Stimulated activated CD4-positive, alpha-beta T cell treated with anti-CD3 and anti-CD28 coated beads, Interleukin-1b, Interleukin-23, amount 100 ng/mL, for 4 hours (primary cell): ENCODE results near the gene ARHGAP33.

Source experiments
- DNase-seq, 2 donors: peaks; one replicate each; pipeline ENCODE4 v3.0.0-alpha.2; 2020; ENCODE audit warnings: low read depth in 2 of 2

Gene ARHGAP33

DNA sequence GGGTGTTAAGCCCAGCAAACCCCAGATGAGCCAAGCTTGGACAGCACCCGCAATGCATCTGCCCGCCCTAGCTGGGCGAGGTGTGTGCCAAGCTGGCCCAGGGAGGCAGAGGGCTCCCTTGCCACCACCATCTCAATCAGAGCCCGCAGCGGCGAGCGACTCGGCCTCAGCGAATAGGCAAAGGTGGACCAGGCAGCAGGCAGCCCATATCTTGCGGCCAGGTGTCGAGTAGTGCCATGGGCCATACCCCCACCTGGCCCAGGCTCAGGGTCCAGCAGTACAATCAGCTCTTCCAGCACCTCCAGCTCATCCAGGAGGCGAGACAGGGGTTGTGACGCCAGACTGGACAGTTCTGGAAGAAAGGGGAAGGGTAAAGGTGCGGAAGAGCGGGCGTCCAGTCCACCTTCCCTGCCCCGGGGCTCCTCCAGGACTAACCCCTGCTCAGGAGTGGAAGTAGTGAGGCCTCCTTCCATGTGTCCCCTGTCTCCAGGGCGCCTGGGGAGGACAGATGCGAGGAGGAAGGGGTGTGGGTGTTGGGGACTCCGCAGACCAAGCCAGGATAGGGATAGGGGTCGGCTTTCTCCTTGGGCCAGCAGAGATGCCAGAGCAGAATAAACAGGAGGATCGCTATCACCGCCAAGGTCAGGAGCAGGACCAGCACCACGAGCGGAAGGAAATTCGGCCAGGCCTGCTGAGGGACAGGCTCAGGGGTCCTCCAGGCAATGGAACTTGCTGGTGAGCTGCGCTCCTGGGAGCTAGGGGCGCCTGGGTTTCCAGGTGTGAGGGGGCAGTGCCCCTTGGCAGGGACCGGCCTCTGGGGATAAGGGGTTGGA lies 35.9 kb upstream of the ARHGAP33 start:
- no peak for DNase-seq

DNA sequence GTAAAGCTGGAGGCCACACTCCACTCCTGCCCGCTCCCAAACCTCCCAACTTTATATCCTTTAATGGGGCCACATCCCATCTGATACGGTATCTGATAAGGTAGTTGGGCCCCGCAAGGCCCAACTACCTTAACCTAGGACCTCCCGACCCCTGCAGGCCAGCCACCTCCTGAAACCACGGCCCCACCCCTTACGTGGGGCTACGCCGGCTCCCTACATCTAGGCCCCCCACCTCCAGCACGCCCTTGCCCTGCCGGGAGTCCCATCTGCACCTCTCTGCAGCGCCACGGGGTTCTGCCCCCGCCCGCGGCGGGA lies 35.3 kb upstream of the ARHGAP33 start:
- DNase-seq = no peak

DNA sequence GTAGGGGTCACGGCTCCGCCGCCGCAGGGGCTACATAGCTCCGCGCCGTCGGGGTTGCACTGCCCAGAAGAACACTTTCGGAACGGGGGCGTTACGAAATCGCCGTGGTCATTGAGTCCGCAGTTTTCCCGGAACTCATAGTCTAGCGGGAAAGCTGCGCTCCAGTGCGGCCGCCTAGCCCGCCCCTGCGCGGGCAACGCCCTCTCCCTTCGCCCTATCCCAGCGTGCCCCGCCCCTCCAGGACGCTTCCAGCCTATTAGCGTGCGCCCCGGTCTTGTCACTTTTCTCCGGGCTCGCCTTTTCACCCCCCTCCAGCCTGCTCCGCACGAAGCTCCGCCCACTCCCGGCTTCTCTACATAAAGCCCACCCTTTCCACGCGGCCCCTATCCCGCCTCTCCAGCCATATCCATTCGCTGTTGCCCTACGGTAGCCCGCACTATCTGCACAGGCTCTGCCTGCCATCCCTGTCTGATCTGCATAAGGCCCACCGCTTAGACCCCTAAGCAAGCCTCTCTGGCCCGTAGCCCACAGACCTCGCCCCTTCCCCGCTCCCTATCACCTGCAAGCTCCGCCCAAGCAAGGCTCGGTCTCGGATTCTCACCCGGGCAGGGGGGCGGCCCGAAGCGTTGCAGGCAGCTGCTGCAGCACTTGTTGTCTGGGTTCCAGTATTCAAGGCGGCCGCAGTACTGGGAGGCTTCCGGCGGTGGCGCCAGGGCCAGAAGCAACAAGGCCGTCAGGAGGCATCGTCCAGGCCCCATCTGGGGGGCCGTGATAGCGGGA lies 34.8 kb upstream of the ARHGAP33 start:
- DNase-seq = peak; percentile 88 to 93

DNA sequence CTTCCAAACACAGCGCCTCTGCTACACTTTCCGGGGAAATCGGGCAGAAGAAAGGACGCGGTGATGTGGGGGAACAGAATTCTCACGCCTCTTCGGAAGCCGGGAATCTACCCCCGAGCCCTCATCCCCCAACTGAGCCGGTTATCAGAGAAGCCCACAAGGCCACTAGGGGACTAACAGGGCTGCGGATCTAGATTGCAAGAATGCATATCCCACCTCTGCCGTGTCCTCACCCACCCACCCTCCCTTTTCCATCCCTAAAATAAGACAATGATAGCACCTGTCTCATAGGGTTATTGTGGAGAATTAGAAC lies 34.2 kb upstream of the ARHGAP33 start:
- no peak for DNase-seq

DNA sequence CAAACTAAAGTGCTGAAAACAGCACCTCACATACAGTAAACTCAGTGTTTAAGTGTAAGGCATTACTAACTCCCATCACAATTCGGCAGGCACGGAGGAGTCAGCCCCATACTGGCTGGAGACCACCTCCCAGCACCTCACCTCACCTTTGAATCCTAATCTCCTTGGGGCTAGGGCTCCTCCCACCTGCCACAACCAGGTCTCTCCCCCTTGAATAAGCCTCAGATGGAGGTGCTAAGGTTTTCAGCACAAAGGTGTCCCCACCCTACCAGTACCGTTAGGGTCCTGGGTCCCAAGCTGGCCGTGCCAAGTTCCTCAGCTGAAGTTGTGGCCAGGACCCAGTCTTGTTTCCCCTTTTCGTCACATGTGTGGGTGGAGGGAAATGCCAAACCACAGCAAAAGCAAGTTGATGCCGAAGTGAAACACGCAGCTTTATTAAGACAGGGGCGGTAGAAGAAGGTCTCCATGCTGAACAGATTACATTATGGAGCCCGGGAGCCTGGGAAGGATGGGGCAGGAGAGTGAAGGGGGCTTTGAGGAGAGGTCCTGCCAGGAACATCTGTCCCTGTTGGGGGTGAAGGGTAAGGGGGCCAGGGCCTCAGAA lies 33.1 kb upstream of the ARHGAP33 start, which contains the start of gene IGFLR1:
TSS of gene IGFLR1 (minus strand) at position 332 of the 604 bp plus-strand sequence. CDS start 1,272 bp downstream, outside the sequence.
- DNase-seq = peak; percentile 39 to 48

DNA sequence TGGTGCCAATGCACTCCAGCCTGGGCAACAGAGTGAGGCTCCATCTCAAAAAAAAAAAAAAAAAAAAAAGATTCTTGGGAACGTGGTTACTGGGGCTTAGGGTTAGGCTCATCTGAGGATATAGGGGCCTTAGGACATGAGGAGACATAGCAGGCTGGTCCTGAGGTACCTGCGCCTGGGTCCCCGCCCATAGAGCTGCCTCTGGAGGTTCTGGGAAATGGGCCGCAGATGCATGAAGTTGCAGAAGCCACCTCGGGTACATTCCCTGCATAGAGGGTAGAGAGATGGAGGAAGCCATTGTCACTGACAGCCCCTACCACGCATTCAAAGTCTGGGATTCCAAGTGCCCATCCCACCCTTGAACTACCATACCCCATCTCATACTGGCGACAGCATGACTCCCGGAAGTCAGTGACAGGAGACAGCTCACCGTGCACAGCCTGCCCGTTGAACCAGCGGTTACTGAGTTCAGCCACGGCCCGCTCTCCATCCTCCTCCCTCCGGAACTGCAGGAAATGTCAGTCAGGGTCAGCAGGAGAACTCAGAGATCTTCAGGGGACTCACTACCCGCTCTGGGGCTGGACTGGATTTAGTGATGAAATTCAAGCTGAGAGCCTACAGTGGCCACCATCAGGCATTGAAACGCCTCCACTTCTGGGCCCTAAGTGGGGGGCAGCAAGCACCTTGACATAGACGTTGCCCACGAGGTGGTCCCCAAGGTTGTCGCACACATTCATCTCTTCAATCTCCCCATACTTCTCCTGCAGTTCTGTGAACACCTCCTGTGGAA lies 31.5 kb upstream of the ARHGAP33 start:
- no peak for DNase-seq

DNA sequence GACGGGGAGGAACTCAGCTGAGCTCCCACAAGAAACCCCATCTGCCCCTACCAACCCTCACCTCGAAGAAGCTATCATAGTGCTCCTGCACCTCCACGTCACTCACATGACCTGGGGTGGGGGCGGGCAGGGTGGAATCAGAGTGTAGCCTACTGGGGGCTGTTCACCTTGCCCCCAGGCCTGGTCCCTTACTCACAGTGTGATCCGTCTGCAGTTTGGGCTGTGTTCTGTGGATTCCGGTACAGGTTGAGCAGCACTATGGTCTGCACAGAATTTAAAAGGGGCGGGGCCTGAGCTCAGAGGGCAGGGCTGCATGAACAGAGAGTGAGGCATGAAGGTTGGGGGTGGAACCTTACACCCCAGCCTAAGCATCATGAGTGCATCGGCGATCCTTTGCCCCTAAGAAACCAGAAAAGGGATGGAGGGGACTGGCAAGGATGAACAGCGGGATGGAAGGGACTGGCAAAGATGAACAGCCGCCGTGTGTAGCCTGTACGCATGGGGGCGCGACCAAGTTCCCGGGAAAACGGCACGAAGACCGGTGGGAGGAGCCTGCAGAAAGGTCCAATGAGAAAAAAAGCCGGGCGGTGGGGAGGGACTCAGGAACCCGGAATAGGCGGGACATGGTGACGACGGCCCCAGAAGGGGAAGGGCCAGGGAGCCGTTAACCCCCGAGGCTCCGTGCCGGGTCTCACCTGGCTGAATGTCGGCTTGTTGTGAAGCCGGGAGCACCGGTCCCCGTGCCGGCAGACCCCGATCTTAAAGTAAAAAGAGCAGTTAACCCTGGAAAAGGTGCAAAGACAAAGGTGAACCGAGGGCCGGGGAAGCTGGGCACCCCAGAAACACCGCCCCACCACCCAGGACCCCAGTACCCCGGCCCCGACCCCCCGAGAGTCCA lies 30.7 kb upstream of the ARHGAP33 start:
- peak; percentile 81 to 87 for DNase-seq

DNA sequence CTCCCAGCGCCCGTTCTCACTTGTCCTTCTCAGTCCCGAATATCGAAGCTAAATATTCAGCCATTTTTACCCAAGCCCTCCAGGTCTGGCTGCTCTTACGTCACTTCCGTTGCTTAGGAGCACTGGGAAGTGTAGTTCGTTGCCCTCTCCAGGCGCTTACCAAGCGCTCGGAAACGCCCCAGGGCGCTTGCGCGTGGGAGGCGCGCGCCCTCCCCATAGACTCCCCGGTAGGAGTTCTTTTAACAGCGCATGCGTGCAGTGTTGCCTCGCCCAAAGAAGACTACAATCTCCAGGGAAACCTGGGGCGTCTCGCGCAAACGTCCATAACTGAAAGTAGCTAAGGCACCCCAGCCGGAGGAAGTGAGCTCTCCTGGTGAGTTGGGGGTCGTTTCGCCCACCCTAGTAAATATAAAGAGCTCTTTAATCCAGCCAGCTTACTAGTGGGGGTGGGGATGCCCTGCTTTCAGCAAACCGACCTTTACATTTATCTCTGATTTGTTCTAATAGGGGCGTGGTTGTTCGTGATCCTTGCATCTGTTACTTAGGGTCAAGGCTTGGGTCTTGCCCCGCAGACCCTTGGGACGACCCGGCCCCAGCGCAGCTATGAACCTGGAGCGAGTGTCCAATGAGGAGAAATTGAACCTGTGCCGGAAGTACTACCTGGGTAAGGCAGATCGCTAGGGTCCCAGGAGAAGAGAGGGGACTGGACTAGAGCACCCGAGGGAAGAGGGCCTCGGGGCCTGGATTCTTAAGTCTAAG lies 29.9 kb upstream of the ARHGAP33 start, which contains the start of the genes PSENEN and U2AF1L4:
TSS of gene PSENEN (plus strand) at position 324 of the 759 bp plus-strand sequence. CDS start at position 604, 280 bp downstream.
TSS of gene U2AF1L4 (minus strand) at position 91 of the 759 bp plus-strand sequence. CDS start at position 64, 27 bp downstream.
- peak; percentile 87 to 93 for DNase-seq

DNA sequence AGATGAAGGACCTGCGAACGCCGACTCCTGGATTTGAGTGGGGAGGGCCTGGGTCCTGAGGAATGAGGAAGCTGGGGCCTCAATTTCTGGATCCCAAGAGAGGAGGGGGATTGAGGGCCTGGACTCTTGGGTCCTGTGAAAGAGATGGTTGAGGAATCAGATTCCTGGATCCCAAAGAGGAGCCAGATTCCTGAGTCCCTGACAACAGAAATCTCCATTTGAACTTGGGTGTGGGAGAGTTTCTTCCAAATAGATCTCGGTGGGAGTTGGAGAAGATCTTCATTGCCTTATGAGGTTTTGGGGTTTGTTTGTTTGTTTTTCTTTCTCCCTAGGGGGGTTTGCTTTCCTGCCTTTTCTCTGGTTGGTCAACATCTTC lies 29.3 kb upstream of the ARHGAP33 start:
- no peak for DNase-seq

DNA sequence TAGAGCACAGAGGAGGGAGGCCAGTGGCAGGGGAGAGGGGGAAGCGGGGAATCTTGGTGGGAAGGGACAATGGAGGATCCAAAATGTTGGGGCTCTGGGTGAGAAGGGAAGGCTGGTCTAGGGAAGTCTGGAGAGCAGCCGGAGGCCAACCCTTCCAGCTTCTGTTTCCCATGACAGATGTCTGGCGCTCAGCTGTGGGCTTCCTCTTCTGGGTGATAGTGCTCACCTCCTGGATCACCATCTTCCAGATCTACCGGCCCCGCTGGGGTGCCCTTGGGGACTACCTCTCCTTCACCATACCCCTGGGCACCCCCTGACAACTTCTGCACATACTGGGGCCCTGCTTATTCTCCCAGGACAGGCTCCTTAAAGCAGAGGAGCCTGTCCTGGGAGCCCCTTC lies 28.8 kb upstream of the ARHGAP33 start:
- no peak for DNase-seq

DNA sequence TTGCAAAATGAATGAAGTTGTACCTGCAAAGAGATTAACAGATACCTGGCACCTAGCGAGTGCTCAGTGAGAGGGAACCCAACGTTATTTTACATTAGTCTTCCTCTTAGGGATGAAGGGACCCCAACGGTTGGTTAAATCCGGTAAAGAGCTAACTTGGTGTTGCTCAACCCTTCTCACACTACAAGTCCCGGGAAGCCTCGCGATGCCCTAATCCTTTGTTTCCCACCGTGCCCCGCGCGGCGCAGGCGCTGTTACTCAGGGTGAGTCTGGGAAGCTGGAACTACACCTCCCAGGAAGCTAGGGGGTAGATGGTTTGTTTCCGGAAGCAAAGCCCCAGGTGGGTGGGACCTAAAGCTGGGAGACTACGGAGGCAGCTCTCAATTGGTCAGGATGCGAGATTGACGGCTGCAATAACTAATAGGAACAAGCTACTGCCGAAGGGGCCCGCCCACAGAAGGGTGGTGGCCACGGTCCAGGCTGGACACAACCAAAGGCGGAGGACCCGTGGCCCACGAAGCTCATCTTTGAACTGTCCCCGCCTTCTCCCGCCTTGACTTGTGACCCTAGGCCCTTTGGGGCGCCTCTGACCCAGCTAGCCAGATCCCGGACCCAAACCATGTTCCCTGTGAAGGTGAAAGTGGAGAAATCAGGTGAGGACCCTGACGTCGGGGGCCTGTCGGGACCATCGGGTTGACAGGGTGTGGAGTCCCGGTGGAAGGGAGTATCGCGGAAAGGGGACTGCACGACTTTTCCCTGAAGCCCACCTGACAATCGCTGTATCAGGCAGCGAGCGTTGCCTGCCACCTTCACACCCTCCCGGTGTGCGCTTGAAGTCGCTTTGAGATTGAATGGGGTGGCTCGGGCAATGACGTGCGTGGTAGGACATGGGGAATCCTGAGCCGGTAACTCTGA lies 27.0 kb upstream of the ARHGAP33 start, which contains the start of gene LIN37:
TSS of gene LIN37 (plus strand) at position 471 of the 915 bp plus-strand sequence. CDS start at position 620, 149 bp downstream.
- DNase-seq = peak; percentile 92 to 96

DNA sequence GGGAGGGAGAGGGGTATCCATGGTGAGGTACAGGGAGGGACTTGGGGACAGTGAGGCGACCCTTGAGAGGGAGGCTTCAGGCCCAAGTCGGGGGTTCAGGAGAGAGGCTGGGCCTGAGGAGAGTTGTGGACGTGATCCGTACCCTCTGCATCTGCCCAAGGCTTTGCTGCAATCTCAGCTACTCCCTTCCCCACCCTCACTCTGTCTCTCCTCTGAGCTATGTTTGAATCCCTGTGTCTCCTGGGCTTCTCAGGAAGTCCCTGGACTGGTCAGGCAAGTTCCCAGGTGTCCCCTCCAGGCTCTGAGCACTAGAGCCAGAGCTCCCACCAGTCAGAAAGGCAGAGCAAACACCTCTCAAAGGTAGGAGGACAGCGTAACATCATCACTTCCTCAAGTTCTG lies 25.2 kb upstream of the ARHGAP33 start:
- DNase-seq = no peak

DNA sequence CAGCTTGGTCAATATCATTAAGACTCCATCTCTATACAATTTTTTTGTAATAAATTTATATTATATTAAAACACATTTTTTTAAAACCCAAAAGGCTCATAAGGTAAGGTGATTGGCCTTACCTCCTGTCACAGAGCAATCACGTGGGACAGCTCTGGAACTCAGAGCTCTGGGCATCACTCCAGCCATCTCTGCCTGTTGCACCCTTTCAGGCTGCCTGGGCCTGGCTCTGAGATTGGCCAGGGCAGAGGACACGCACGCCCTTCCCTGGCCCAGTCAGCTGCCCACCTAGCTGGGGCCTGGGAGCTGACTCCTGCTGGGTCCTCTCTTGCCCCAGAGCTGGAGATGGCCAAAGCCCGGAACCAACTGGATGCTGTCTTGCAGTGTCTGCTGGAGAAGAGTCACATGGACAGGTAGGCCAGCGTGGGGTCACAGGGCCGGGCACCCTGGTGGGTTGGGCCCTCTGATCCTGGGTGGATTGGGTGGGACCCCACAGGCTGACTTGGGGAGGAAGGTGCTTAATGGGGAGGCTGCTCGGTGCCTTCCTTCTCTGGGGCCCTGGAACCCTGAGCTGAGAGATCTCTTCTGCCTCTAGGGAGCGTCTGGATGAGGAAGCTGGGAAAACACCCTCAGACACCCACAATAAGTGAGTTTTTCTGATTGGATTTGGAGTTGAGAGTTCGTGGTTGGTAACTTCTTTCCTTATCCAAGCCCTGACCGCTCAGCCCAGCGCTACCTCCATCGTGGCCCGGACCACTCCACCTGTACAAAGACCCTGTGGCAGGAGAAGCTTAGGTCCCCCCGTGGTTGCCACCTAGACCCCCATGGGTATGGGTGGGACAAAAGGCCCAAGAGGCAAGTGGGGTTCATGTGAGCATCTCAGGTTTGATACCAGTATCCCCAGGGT lies 23.3 kb upstream of the ARHGAP33 start:
- DNase-seq = no peak

DNA sequence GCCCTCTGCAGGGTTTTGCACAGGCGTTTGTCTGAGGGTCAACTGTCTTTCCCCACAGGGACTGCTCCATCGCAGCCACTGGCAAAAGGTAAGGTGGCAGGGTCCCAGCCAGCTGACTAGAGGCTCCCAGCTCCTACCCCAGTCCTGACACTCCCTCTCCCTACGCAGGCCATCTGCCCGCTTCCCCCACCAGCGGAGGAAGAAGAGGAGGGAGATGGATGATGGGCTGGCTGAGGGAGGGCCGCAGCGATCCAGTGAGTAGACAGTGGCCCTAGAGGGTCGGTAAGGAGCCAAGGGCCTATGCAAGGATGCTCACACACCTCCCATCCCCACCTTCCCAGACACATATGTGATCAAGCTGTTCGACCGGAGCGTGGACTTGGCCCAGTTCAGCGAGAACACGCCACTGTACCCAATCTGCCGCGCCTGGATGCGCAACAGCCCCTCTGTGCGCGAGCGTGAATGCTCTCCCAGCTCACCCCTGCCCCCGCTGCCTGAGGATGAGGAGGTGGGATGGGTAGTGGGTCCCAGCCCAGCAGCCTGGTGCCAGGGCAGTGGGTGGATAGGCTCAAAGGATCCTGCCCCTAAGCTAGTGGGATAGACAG lies 22.5 kb upstream of the ARHGAP33 start:
- DNase-seq = no peak

DNA sequence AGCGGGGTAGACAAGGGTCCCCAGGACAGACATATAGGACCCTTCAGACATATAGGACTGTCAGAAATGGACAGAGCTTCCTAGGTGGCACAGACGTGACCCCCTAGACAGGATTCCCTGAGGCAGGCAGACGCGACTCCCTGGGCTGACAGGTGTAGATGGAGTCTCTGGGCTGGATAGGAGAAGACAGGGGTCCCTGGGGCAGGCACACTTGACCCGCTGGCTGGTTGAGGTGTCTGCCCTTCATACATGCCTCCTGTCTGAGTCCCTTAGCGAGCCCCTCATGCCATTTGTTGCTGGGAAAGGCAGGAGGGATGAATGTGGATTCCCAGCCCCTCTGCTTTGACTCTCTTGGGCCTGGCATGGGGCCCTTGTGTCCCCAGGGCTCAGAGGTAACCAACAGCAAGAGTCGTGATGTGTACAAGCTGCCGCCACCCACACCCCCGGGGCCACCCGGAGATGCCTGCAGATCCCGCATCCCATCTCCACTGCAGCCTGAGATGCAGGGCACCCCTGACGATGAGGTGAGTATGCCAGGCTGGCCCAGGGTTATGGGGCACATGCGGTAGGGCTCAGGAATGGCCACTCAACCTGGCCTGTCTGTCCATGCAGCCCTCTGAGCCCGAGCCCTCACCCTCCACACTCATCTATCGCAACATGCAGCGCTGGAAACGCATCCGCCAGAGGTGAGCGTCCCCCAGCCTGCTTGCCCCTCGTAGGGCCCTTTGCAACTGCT lies 21.6 kb upstream of the ARHGAP33 start:
- DNase-seq = no peak

DNA sequence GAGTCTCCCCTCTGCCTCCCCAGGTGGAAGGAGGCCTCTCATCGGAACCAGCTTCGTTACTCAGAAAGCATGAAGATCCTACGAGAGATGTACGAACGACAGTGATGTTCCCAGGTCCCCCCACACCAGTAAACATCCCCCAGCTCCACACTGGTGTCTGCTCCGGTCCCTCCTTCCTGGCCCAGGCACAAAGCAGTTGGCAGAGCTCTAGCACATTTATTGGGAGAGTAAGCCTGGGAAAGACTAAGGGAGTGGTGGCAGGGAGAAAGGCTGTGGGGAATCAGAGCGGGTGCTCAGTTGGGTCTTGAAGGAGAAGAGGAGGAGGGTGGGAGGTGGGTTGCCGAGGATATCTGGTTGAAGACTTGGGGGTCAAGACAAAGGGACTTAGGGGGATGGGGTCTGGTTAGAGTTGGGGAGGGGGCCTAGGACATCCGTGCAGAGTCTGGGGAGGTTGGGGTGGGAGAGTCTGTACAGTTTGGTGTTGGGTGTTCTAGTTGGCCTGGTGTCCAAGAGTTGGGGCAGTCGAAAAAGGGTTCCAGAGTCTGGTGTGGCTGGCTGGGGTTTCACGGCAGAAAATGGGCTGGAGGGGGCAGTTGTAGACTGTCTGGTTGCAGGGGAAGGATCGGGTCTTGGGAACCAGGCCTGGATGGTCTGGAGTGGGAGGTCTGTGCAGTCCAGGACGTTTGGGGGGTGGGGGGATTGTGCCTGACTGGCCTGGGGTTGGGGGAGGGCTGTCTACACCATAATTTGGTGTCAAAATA lies 20.8 kb upstream of the ARHGAP33 start:
- no peak for DNase-seq
